Kidney (tissue), 14 donors: ENCODE measurements around the gene NTHL1. TPM values are rescaled to one million over a fixed set of nuclear protein-coding genes. Genes with fewer than 3 reads are reported as not detected.

Experiments
- DNase-seq, 5 donors: peaks; one replicate each; pipeline ENCODE4 v3.0.0-alpha.2; 2013 to 2020
- FAIRE-seq: peaks from 2 replicates; lab custom pipeline; 2012; peaks lifted over from hg19 to GRCh38; lab: Jason Lieb, UNC
- H3K27ac ChIP-seq, 2 donors: one replicate each; pipeline ENCODE4 v1.7.0; 2013; ENCODE audit warnings: low read depth in 2 of 2, low read length in 2 of 2, inconsistent platforms in 1 of 2
- H3K27me3 ChIP-seq: one replicate; pipeline ENCODE4 v1.7.1; 2013; ENCODE audit warnings: low read length, inconsistent platforms; ENCODE audit not compliant: control insufficient read depth, insufficient read depth
- H3K36me3 ChIP-seq, 3 donors: one replicate each; pipeline versions ENCODE4 v1.7.0 to v1.7.1; 2013; ENCODE audit warnings: low read length in 3 of 3, control low read depth in 1 of 3, inconsistent platforms in 1 of 3; ENCODE audit not compliant: insufficient read depth in 3 of 3, control insufficient read depth in 2 of 3
- H3K4me1 ChIP-seq, 3 donors: one replicate each; pipeline versions ENCODE4 v1.7.0 to v1.7.1; 2013; ENCODE audit warnings: low read length in 3 of 3, inconsistent platforms in 1 of 3, low read depth in 1 of 3; ENCODE audit not compliant: control insufficient read depth in 2 of 3, insufficient read depth in 2 of 3
- H3K4me3 ChIP-seq, 3 donors: one replicate each; pipeline versions ENCODE4 v1.7.0 to v1.8.1; 2013; ENCODE audit warnings: low read length in 3 of 3, control low read depth in 1 of 3, inconsistent platforms in 1 of 3
- H3K9ac ChIP-seq, 3 donors: one replicate each; pipeline versions ENCODE4 v1.7.0 to v1.7.1; 2013; ENCODE audit warnings: low read length in 3 of 3, control low read depth in 1 of 3, inconsistent platforms in 1 of 3
- H3K9me3 ChIP-seq, 3 donors: one replicate each; pipeline versions ENCODE4 v1.7.0 to v1.7.1; 2013; ENCODE audit warnings: low read length in 3 of 3, control low read depth in 1 of 3, inconsistent platforms in 1 of 3; ENCODE audit not compliant: control insufficient read depth in 2 of 3, insufficient read depth in 1 of 3
- intact Hi-C: fragments of 100-400 bp; cut with DNase I; formaldehyde crosslinking; loops from one replicate; pipeline ENCODE4 v1.11.1; 2022
- polyA plus RNA-seq: library from polyadenylated mRNA; stranded (reverse); fragments of 350-450 nt; fragmentation: Illumina TruSeq; extraction: RNeasy Lipid Tissue Mini Kit (QIAGEN cat#74804); gene quantifications from one replicate; pipeline ENCODE4 v1.2.3, GENCODE V29; 2014; ENCODE audit warnings: low read depth, low replicate concordance; ENCODE audit not compliant: insufficient read depth
- total RNA-seq: library from RNA; stranded (reverse); fragmentation: NEBNext Ultra II Directional; extraction: Animal tissue kit (Norgen Biotek cat#: 25700); gene quantifications from one replicate; pipeline ENCODE4 v1.2.1, GENCODE V29; 2021
- TF ChIP-seq, protein P1 (sequence below): IDR thresholded peaks from 3 replicates; pipeline ENCODE4 v1.5.1; 2012; ENCODE audit warnings: mild to moderate bottlenecking, moderate library complexity, borderline replicate concordance; ENCODE audit not compliant: insufficient read depth; ENCODE audit errors: extremely low read depth
- donor health status: control.
- donor health status: control.
- donor health status: control.
- donor health status: control.
- donor health status: control.
- donor health status: DM: yes; HTN: yes; CAD: no.
- donor health status: Normal renal cell carcinoma (clear cell type).

The NTHL1 gene
- total and polyA plus RNA-seq, 2 donors from 2014 or later = 15.3 to 36.0 TPM

DNA sequence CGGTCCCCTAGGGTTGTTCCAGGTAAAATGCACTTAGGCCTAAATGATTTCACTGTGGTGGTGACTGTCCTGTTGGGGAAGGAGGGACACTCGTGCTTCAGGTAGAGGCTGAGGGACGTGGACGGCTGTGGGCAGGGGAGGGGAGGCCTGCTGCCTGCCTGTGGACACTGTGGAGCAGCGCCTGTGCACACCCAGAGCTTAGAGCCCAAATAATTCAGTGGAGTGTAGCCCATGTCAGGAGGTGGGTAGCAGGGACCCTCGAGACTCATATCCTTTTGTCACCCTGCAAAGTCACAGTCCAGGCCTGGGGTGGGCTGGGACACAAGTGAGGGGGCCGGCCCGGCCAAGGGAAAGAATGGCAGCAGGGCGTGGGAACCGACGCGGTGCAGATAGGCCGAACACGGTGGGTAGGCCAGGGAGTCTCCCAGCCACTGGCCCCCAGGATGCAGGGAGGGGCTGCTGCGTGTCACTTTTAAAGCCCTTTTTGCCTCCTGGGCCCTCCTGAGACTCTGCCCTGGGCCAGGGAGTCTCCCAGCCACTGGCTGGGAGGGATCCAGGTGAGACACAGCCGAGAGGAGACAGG, 21.7 kb downstream of the NTHL1 start:
- DNase-seq = peak in 1 of 5 donors; percentile 73
- no peak for FAIRE-seq
- no peaks in the 10 kb centered on the region for H3K36me3 ChIP-seq
- H3K4me1 ChIP-seq = peaks cover 0 to 41% (median 0%) of the 10 kb centered on the region in 3 donors
- TF ChIP-seq, protein P1, sequence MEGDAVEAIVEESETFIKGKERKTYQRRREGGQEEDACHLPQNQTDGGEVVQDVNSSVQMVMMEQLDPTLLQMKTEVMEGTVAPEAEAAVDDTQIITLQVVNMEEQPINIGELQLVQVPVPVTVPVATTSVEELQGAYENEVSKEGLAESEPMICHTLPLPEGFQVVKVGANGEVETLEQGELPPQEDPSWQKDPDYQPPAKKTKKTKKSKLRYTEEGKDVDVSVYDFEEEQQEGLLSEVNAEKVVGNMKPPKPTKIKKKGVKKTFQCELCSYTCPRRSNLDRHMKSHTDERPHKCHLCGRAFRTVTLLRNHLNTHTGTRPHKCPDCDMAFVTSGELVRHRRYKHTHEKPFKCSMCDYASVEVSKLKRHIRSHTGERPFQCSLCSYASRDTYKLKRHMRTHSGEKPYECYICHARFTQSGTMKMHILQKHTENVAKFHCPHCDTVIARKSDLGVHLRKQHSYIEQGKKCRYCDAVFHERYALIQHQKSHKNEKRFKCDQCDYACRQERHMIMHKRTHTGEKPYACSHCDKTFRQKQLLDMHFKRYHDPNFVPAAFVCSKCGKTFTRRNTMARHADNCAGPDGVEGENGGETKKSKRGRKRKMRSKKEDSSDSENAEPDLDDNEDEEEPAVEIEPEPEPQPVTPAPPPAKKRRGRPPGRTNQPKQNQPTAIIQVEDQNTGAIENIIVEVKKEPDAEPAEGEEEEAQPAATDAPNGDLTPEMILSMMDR = no peak
- H3K9me3 ChIP-seq = no peaks in the 10 kb centered on the region
- peak overlapping the region in 2 of 3 donors; percentile 53 to 56 for H3K4me3 ChIP-seq
- peak overlapping the region; percentile 30 to 43 for H3K27ac ChIP-seq
- intact Hi-C loops = loop anchor here (10.0 kb wide), 1 partner anchor 119 kb away; the partner anchor contains the start of gene RAB26
- no peaks in the 10 kb centered on the region for H3K27me3 ChIP-seq
- peak overlapping the region in 2 of 3 donors; percentile 51 to 60 for H3K9ac ChIP-seq

DNA sequence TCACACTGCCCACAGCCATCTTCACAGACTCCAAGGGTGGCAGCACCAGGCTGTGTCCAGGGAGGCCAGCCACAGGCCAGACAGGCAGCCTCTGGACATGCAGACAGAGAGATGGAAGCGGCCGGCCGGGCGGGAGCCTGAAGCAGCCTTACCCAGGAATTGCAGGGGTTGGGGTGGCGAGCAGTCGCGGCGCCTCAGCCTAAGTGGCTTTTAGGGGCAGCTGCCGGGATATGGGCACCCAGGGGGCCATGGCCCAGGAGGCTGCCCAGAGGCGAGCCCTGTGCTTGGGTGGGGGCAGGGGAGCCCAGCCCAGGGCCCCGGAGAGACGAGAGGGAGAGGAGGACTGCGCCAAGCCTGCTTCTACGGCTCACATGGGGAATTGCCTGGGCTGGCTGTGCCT, 22.4 kb downstream of the NTHL1 start:
- intact Hi-C loops = loop anchor here (10.0 kb wide), 1 partner anchor 120 kb away; the partner anchor contains the start of gene RAB26

DNA sequence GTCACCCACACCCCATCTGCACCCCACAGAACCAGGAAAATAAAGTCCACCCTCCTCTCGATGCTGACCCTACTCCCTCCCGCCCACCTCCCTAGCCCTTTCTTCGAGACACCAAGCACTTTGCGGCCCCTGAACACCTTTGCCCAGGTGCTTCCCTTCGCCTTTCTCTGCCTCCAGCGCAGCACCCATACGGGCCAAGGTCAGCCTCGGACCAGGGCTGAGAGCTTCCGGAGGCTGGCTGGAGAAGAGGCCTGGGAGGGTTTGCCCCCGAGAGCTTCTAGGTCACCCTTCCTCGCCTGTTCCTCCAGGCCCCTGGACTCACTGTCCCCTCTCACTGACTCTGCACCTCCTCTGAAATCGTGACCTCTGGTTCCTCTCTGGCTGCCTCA, 23.6 kb downstream of the NTHL1 start:
- Histone ChIP-seq H3K9ac (no peak overlapping the region), H3K36me3 (no peaks in the 10 kb centered on the region), H3K27ac (peak overlapping the region; percentile 20 to 69), H3K4me1 (peaks cover 0 to 44% (median 0%) of the 10 kb centered on the region in 3 donors), H3K4me3 (no peak overlapping the region), H3K27me3 (no peaks in the 10 kb centered on the region), H3K9me3 (no peaks in the 10 kb centered on the region)
- FAIRE-seq (no peak), DNase-seq (peak in 1 of 5 donors; percentile 67)
- intact Hi-C loops = loop anchor here (10.0 kb wide), 1 partner anchor 121 kb away; the partner anchor contains the start of gene RAB26
- TF ChIP-seq, protein P1 = no peak

More for the DNA sequence above, 22.4 kb downstream of the NTHL1 start:
- DNase-seq (peak in 1 of 5 donors; percentile 77), FAIRE-seq (no peak)
- TF ChIP-seq, protein P1 = no peak
- Histone ChIP-seq H3K4me1 (peaks cover 0 to 41% (median 0%) of the 10 kb centered on the region in 3 donors), H3K9me3 (no peaks in the 10 kb centered on the region), H3K27me3 (no peaks in the 10 kb centered on the region), H3K27ac (no peak overlapping the region), H3K4me3 (no peak overlapping the region), H3K36me3 (no peaks in the 10 kb centered on the region), H3K9ac (no peak overlapping the region)
